Skin epidermis (tissue), 12 donors: ENCODE measurements around the gene PLD6.
"Not testable (repeated sequence)": the region's sequence is repeated elsewhere in the genome, so short reads cannot be mapped to it uniquely, and the experiment has no call there.

Experiments used
- H3K27ac ChIP-seq, 21 experiments: fragments of 200-600 bp; sonication (generic) in 11 of 21; one replicate each; pipeline ENCODE4 v1.5.0; 2020; ENCODE audit warnings: mild to moderate bottlenecking in 3 of 21, inconsistent platforms in 2 of 21, moderate library complexity in 2 of 21
- H3K4me3 ChIP-seq, 7 experiments: fragments of 200-600 bp; sonication (generic) in 2 of 7; one replicate each; pipeline ENCODE4 v1.5.0; 2020; ENCODE audit warnings: inconsistent platforms in 2 of 7, mild to moderate bottlenecking in 2 of 7, moderate library complexity in 1 of 7

The PLD6 gene

GRCh38 chr17:17204041-17204591 is 2.0 kb downstream of the PLD6 start:
- H3K27ac ChIP-seq: peak overlapping the region in 2 of 21 experiments; percentile 3 to 47
- H3K4me3 ChIP-seq: no peak overlapping the region

GRCh38 chr17:17203173-17203730 is 2.9 kb downstream of the PLD6 start:
- Histone ChIP-seq H3K27ac (no peak overlapping the region), H3K4me3 (no peak overlapping the region)

GRCh38 chr17:17201907-17202306 is 4.2 kb downstream of the PLD6 start:
- H3K27ac ChIP-seq: no peak overlapping the region

GRCh38 chr17:17201271-17201670 is 4.9 kb downstream of the PLD6 start:
- Histone ChIP-seq H3K27ac (no peak overlapping the region), H3K4me3 (no peak overlapping the region)

More at GRCh38 chr17:17201907-17202306, 4.2 kb downstream of the PLD6 start:
- H3K4me3 ChIP-seq: no peak overlapping the region

- H3K27ac ChIP-seq: no peak overlapping the region
- H3K4me3 ChIP-seq: no peak overlapping the region
These were observed 5.3 kb downstream of the PLD6 start for GRCh38 chr17:17200831-17201230.

- no peak overlapping the region for H3K27ac ChIP-seq
- no peak overlapping the region for H3K4me3 ChIP-seq
These were observed 5.8 kb downstream of the PLD6 start for GRCh38 chr17:17200311-17200710.

GRCh38 chr17:17198281-17198680 is 7.9 kb downstream of the PLD6 start:
- Histone ChIP-seq H3K27ac (no peak overlapping the region), H3K4me3 (no peak overlapping the region)

GRCh38 chr17:17196776-17197175 is 9.4 kb downstream of the PLD6 start:
- no peak overlapping the region for H3K27ac ChIP-seq
- H3K4me3 ChIP-seq: no peak overlapping the region

GRCh38 chr17:17195466-17195865 is 10.7 kb downstream of the PLD6 start:
- H3K4me3 ChIP-seq, H3K27ac ChIP-seq: not testable (repeated sequence)

- H3K27ac ChIP-seq: peak overlapping the region in 1 of 21 experiments; percentile 24
- H3K4me3 ChIP-seq: no peak overlapping the region
These were observed 14.2 kb downstream of the PLD6 start for GRCh38 chr17:17191961-17192381.

- Histone ChIP-seq H3K4me3 (no peak overlapping the region), H3K27ac (peak overlapping the region in 2 of 21 experiments; percentile 3 to 24)
These were observed 14.8 kb downstream of the PLD6 start for GRCh38 chr17:17191346-17191792.

GRCh38 chr17:17190188-17190587 is 15.9 kb downstream of the PLD6 start:
- Histone ChIP-seq H3K4me3 (no peak overlapping the region), H3K27ac (peak overlapping the region in 1 of 21 experiments; percentile 3)

GRCh38 chr17:17189559-17189958 is 16.6 kb downstream of the PLD6 start:
- Histone ChIP-seq H3K4me3 (no peak overlapping the region), H3K27ac (no peak overlapping the region)

GRCh38 chr17:17188586-17188985 is 17.5 kb downstream of the PLD6 start:
- Histone ChIP-seq H3K27ac (no peak overlapping the region), H3K4me3 (no peak overlapping the region)

GRCh38 chr17:17186551-17187505 is 19.3 kb downstream of the PLD6 start:
- Histone ChIP-seq H3K4me3 (no peak overlapping the region), H3K27ac (peak overlapping the region in 4 of 21 experiments; percentile 28 to 45 (median 34))

GRCh38 chr17:17186051-17186450 is 20.1 kb downstream of the PLD6 start:
- Histone ChIP-seq H3K4me3 (no peak overlapping the region), H3K27ac (peak overlapping the region in 3 of 21 experiments; percentile 33 to 54 (median 45))

GRCh38 chr17:17184985-17185757 is 21.0 kb downstream of the PLD6 start:
- H3K4me3 ChIP-seq: not testable (repeated sequence)
- peak overlapping the region in 6 of 21 experiments; percentile 2 to 54 (median 25) for H3K27ac ChIP-seq

GRCh38 chr17:17183744-17184143 is 22.4 kb downstream of the PLD6 start:
- Histone ChIP-seq H3K27ac (peak overlapping the region in 4 of 21 experiments; percentile 23 to 62 (median 46)), H3K4me3 (no peak overlapping the region)

GRCh38 chr17:17182598-17183136 is 23.5 kb downstream of the PLD6 start:
- Histone ChIP-seq H3K4me3 (no peak overlapping the region), H3K27ac (peak overlapping the region in 11 of 21 experiments; percentile 12 to 94 (median 57))
